SU-DHL-6 (cell line): ENCODE measurements around the gene RAPGEF4.

Experiments used
- H2AFZ ChIP-seq: fragments of 200-600 bp; sonication (generic); 2 replicates; pipeline ENCODE4 v1.6.1; 2014; ENCODE audit warnings: low read depth, mild to moderate bottlenecking, moderate library complexity, mixed read lengths, antibody characterized with exemption, low read length; ENCODE audit not compliant: severe bottlenecking
- H3F3A ChIP-seq: fragments of 200-600 bp; shearing (Covaris generic); 2 replicates; pipeline ENCODE4 v1.6.0; 2016; ENCODE audit warnings: antibody characterized with exemption, mild to moderate bottlenecking; ENCODE audit not compliant: insufficient read depth
- H3K27ac ChIP-seq: fragments of 200-600 bp; sonication (generic); 2 replicates; pipeline ENCODE4 v1.5.1; 2016; ENCODE audit warnings: low read depth, mild to moderate bottlenecking, low read length, moderate library complexity, mixed read lengths
- H3K27me3 ChIP-seq: fragments of 200-600 bp; sonication (generic), shearing (Covaris generic); 2 replicates; pipeline ENCODE4 v1.6.0; 2014; ENCODE audit warnings: mild to moderate bottlenecking, low read length
- H3K36me3 ChIP-seq: fragments of 200-600 bp; sonication (generic); 2 replicates; pipeline ENCODE4 v1.6.1; 2014; ENCODE audit warnings: mild to moderate bottlenecking, low read length, mixed read lengths
- H3K4me2 ChIP-seq: fragments of 300-600, 200-600 bp; shearing (Covaris generic), sonication (generic); 2 replicates; pipeline ENCODE4 v1.6.0; 2014; ENCODE audit warnings: low read length, low read depth, mild to moderate bottlenecking; ENCODE audit not compliant: poor library complexity, severe bottlenecking
- H3K4me3 ChIP-seq: fragments of 200-600 bp; sonication (generic); 2 replicates; pipeline ENCODE4 v1.5.1; 2014; ENCODE audit warnings: antibody characterized with exemption, low read length, mild to moderate bottlenecking, mixed read lengths; ENCODE audit not compliant: insufficient read depth, poor library complexity, severe bottlenecking
- H3K79me2 ChIP-seq: fragments of 200-600 bp; sonication (generic); 2 replicates; pipeline ENCODE4 v1.6.1; 2014; ENCODE audit warnings: mild to moderate bottlenecking, low read length, moderate library complexity; ENCODE audit not compliant: insufficient read depth
- H3K9ac ChIP-seq: fragments of 200-600 bp; sonication (generic); 2 replicates; pipeline ENCODE4 v1.7.0; 2014; ENCODE audit warnings: mild to moderate bottlenecking, low read length
- H3K9me2 ChIP-seq: fragments of 200-600 bp; sonication (generic); replicated peaks from 2 replicates; pipeline ENCODE4 v1.6.1; 2014; ENCODE audit warnings: low read length; ENCODE audit not compliant: insufficient read depth
- H3K9me3 ChIP-seq: fragments of 200-600 bp; sonication (generic); 2 replicates; pipeline ENCODE4 v1.6.1; 2014; ENCODE audit warnings: low read length, mixed read lengths; ENCODE audit not compliant: insufficient read depth
- H4K20me1 ChIP-seq: fragments of 200-600 bp; sonication (generic); 2 replicates; pipeline ENCODE4 v1.6.1; 2014; ENCODE audit warnings: low read depth, mild to moderate bottlenecking, antibody characterized with exemption, low read length, moderate library complexity, mixed read lengths
- EZH2phosphoT487 ChIP-seq: fragments of 200-600 bp; sonication (generic), shearing (Covaris generic); conservative IDR thresholded peaks from 2 replicates; pipeline ENCODE4 v1.6.1; 2018; ENCODE audit warnings: mild to moderate bottlenecking, antibody characterized with exemption, low read length, moderate library complexity, mixed read lengths
- TF ChIP-seq, protein P1 (sequence below): fragments of 200-600 bp; sonication (generic); IDR thresholded peaks from one replicate; pipeline ENCODE4 v1.5.1; 2017; ENCODE audit warnings: antibody characterized with exemption, mild to moderate bottlenecking, low read length, moderate library complexity; ENCODE audit not compliant: insufficient read depth, poor library complexity, severe bottlenecking

Gene RAPGEF4

GRCh38 chr2:172826522-172826921 lies 90.9 kb downstream of the RAPGEF4 start:
- Histone ChIP-seq H3K36me3 (no peaks in the 10 kb centered on the region), H3K4me3 (no peak overlapping the region), H3K79me2 (no peaks in the 10 kb centered on the region), H3K4me2 (no peak overlapping the region), H4K20me1 (no peaks in the 10 kb centered on the region), H3F3A (no peaks in the 10 kb centered on the region), H3K27me3 (no peaks in the 10 kb centered on the region), H3K9me2 (no peaks in the 10 kb centered on the region), H2AFZ (no peak overlapping the region), H3K9me3 (no peaks in the 10 kb centered on the region), H3K27ac (no peak overlapping the region), H3K9ac (no peak overlapping the region)
- TF ChIP-seq, protein P1, sequence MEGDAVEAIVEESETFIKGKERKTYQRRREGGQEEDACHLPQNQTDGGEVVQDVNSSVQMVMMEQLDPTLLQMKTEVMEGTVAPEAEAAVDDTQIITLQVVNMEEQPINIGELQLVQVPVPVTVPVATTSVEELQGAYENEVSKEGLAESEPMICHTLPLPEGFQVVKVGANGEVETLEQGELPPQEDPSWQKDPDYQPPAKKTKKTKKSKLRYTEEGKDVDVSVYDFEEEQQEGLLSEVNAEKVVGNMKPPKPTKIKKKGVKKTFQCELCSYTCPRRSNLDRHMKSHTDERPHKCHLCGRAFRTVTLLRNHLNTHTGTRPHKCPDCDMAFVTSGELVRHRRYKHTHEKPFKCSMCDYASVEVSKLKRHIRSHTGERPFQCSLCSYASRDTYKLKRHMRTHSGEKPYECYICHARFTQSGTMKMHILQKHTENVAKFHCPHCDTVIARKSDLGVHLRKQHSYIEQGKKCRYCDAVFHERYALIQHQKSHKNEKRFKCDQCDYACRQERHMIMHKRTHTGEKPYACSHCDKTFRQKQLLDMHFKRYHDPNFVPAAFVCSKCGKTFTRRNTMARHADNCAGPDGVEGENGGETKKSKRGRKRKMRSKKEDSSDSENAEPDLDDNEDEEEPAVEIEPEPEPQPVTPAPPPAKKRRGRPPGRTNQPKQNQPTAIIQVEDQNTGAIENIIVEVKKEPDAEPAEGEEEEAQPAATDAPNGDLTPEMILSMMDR, result no peak
- TF ChIP-seq EZH2phosphoT487, result no peak

DNA sequence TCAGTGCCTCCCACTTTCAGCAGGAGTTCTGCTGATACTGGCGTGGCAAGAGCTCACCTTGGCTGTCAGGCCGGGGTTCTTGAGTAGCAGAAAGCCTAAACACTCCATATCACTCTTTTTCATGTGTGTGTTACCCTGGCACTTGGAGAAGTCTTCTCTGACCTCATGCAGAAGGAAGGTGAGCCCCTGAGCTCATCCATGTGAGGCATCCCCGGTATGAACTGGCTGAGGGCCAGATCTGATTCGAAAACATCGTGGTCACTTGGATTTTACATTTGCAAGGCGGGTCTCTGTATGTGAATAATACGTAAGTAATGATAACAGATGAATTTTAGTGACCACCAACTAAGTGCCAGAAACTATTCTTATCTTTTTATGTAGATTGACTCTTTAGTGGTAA lies 93.6 kb downstream of the RAPGEF4 start:
- H3K9me2 ChIP-seq, result no peaks in the 10 kb centered on the region
- no peaks in the 10 kb centered on the region for H4K20me1 ChIP-seq
- TF ChIP-seq, protein P1, result no peak
- TF ChIP-seq EZH2phosphoT487, result no peak
- no peak overlapping the region for H3K9ac ChIP-seq
- no peaks in the 10 kb centered on the region for H3F3A ChIP-seq
- H3K27ac ChIP-seq, result no peak overlapping the region
- no peaks in the 10 kb centered on the region for H3K27me3 ChIP-seq
- no peaks in the 10 kb centered on the region for H3K9me3 ChIP-seq
- no peak overlapping the region for H2AFZ ChIP-seq
- no peak overlapping the region for H3K4me2 ChIP-seq
- no peaks in the 10 kb centered on the region for H3K79me2 ChIP-seq
- no peak overlapping the region for H3K4me3 ChIP-seq
- no peaks in the 10 kb centered on the region for H3K36me3 ChIP-seq

- Histone ChIP-seq H3F3A (no peaks in the 10 kb centered on the region), H3K9me2 (no peaks in the 10 kb centered on the region), H3K9me3 (no peaks in the 10 kb centered on the region), H3K4me3 (no peak overlapping the region), H3K4me2 (no peak overlapping the region), H3K79me2 (no peaks in the 10 kb centered on the region), H3K36me3 (no peaks in the 10 kb centered on the region), H3K9ac (no peak overlapping the region), H3K27ac (no peak overlapping the region), H3K27me3 (no peaks in the 10 kb centered on the region), H2AFZ (no peak overlapping the region), H4K20me1 (no peaks in the 10 kb centered on the region)
- no peak for TF ChIP-seq EZH2phosphoT487
- TF ChIP-seq, protein P1, result no peak
These were observed 94.8 kb downstream of the RAPGEF4 start for GRCh38 chr2:172830482-172830881.

- H3K79me2 ChIP-seq, result no peaks in the 10 kb centered on the region
- H3K4me3 ChIP-seq, result no peak overlapping the region
- H3K4me2 ChIP-seq, result no peak overlapping the region
- no peaks in the 10 kb centered on the region for H3K9me2 ChIP-seq
- H3K27me3 ChIP-seq, result no peaks in the 10 kb centered on the region
- no peaks in the 10 kb centered on the region for H3K36me3 ChIP-seq
- no peaks in the 10 kb centered on the region for H3K9me3 ChIP-seq
- no peaks in the 10 kb centered on the region for H4K20me1 ChIP-seq
- no peaks in the 10 kb centered on the region for H3F3A ChIP-seq
- H2AFZ ChIP-seq, result no peak overlapping the region
- H3K27ac ChIP-seq, result no peak overlapping the region
- TF ChIP-seq, protein P1, result no peak
- no peak for TF ChIP-seq EZH2phosphoT487
- H3K9ac ChIP-seq, result no peak overlapping the region
These were observed 98.3 kb downstream of the RAPGEF4 start for GRCh38 chr2:172833898-172834297.
